ENCODE results near the gene LRCH4. TPM values are rescaled to one million over a fixed set of nuclear protein-coding genes. Genes with fewer than 3 reads are reported as not detected.

Gene LRCH4
- total and polyA plus RNA-seq, 2 of the 13 experiments (the other 11 are each of a cell fraction or from before 2014, with no cell fraction given) = 7.0 to 9.3 TPM

GRCh38 chr7:100559127-100559526, 26.8 kb downstream of the LRCH4 start:
- peaks cover 4% of the 10 kb centered on the region for H3K79me2 ChIP-seq (ENCODE audit: insufficient read depth, low read length)
- H3K4me2 ChIP-seq (ENCODE audit: low read depth, low read length) = no peak overlapping the region
- 97% methylated on average over 4 of the region's 4 CpGs for WGBS (ENCODE audit: low lambda C conversion rate)
- peak overlapping the region; percentile 38 for H3K27ac ChIP-seq (ENCODE audit: extremely low read length, insufficient read depth, low read length)
- intact Hi-C loops (cut with micrococcal nuclease; ENCODE audit: unreplicated experiment) = loop anchor here (2.0 kb wide), 2 partner anchors 18 to 66 kb away; no protein-coding TSS in a partner anchor
- ChIA-PET POLR2A (interaction anchor here (0.8 to 2.8 kb wide), 13 partner anchors 10 to 130 kb away, joined by 3 to 10 read pairs (median 4); partner anchors contain the start of genes AGFG2, FBXO24, GNB2 and LRCH4), CTCF (ENCODE audit: low intra/inter-chr PET ratio, low total read pairs) (interaction anchor here (0.6 to 2.1 kb wide), 7 partner anchors 10 to 94 kb away, joined by 3 to 16 read pairs (median 4); partner anchors contain the start of gene NYAP1)
- ATAC-seq (no peak), DNase-seq (ENCODE audit: low spot score) (no peak), FAIRE-seq (no peak)
- H2AFZ ChIP-seq (ENCODE audit: low read length) = no peak overlapping the region
- H3K4me3 ChIP-seq (replicated peaks in 1 of 3; ENCODE audit: insufficient read depth in 1 of 3, low read depth in 2 of 3, low read length in 3 of 3) = no peak overlapping the region
- BruUV-seq (replicated peaks) = no TSS peak
- H3K9ac ChIP-seq (ENCODE audit: insufficient read depth, low read depth, low read length) = no peak overlapping the region
- in situ Hi-C loops (cut with HindIII; ENCODE audit: extremely low pct_ligation_motif_present, low pct_unique_long_range_greater_than_20kb) = no loop called here
- peaks cover 12% of the 10 kb centered on the region; the same call in 1 of the 2 replicates for H4K20me1 ChIP-seq (ENCODE audit: insufficient read depth, low read length)
- TF ChIP-seq FOSL1 (CRISPR knock-in tag; IDR thresholded peaks at IDR 0.05; ENCODE audit: borderline replicate concordance) (no peak), GMEB1 (CRISPR knock-in tag; IDR thresholded peaks at IDR 0.05; ENCODE audit: borderline replicate concordance) (0 out of 2 replicates have a peak, but pooled peaks have one; percentile 4), AKNA (CRISPR knock-in tag; IDR thresholded peaks at IDR 0.05; ENCODE audit: borderline replicate concordance) (no peak), ZNF362 (CRISPR knock-in tag; IDR thresholded peaks at IDR 0.05; ENCODE audit: borderline replicate concordance) (no peak), ZNF777 (CRISPR knock-in tag; IDR thresholded peaks at IDR 0.05) (no peak), ZNF766 (CRISPR knock-in tag; IDR thresholded peaks at IDR 0.05; ENCODE audit: borderline replicate concordance) (0 out of 2 replicates have a peak, but pooled peaks have one; percentile 15), TBL1XR1 (IDR thresholded peaks at IDR 0.05; ENCODE audit: borderline replicate concordance, low read length, partially characterized antibody) (no peak), SMAD9 (CRISPR knock-in tag; IDR thresholded peaks at IDR 0.05) (no peak)
- TF ChIP-seq, protein P1, sequence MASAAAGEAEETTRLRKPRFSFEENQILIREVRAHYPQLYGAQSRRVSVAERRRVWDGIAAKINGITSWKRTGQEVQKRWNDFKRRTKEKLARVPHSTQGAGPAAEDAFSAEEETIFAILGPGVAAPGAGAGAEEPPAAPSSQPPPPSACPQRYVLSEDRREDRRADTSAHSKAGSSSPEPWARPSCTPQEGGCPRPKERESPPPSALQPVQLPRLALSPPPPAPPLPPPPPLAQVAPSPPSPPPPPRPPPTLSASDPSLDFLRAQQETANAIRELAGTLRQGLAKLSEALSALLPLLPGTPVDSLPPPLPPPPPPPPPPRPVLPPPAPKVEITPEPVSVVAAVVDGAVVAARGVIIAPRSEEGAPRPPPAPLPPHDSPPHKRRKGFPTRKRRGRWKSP (CRISPR knock-in tag; IDR thresholded peaks at IDR 0.05) = 0 out of 2 replicates have a peak, but pooled peaks have one; percentile 10
- no peaks in the 10 kb centered on the region for H3K9me3 ChIP-seq (ENCODE audit: low read length)
- peaks cover 85% of the 10 kb centered on the region for H3K4me1 ChIP-seq (ENCODE audit: insufficient read depth, low read length)
- H3K36me3 ChIP-seq (replicated peaks in 1 of 2; ENCODE audit: control insufficient read depth in 1 of 2, insufficient read depth in 2 of 2, low read length in 2 of 2) = peaks cover 34 to 82% of the 10 kb centered on the region in 2 experiments
- no peaks in the 10 kb centered on the region for H3K27me3 ChIP-seq (ENCODE audit: control insufficient read depth in 1 of 2, insufficient read depth in 2 of 2, low read length in 2 of 2)

Measured in HepG2 (cell line).